PFSK-1 (cell line): Measurements from ENCODE around the gene PSRC1.

ENCODE experiments used
- FOXP2 ChIP-seq: optimal IDR thresholded peaks from 2 replicates; pipeline ENCODE3; 2011; ENCODE audit warnings: borderline replicate concordance, control low read depth, inconsistent platforms; ENCODE audit not compliant: insufficient read depth; ENCODE audit errors: extremely low read length, extremely low read depth
- POLR2AphosphoS5 ChIP-seq: IDR thresholded peaks from 2 replicates; pipeline ENCODE4 v1.6.1; 2012; ENCODE audit warnings: low read depth, mild to moderate bottlenecking, control low read depth, low read length, moderate library complexity
- SIN3A ChIP-seq: IDR thresholded peaks from 2 replicates; pipeline ENCODE4 v1.6.1; 2012; ENCODE audit warnings: mild to moderate bottlenecking, low read length, moderate library complexity, borderline replicate concordance; ENCODE audit not compliant: insufficient read depth
- TAF1 ChIP-seq: IDR thresholded peaks from 2 replicates; pipeline ENCODE4 v1.6.1; 2012; ENCODE audit warnings: low read length, control low read depth, borderline replicate concordance; ENCODE audit not compliant: insufficient read depth
- TF ChIP-seq, protein P1 (sequence below), 2 experiments: IDR thresholded peaks; 2 replicates each; pipeline versions ENCODE4 v1.6.1 to v1.8.0; 2011 to 2012; ENCODE audit warnings: low read depth in 2 of 2, low read length in 2 of 2, control low read depth in 1 of 2, inconsistent platforms in 1 of 2, mild to moderate bottlenecking in 1 of 2, moderate library complexity in 1 of 2; ENCODE audit not compliant: insufficient read depth in 1 of 2

Gene PSRC1

DNA sequence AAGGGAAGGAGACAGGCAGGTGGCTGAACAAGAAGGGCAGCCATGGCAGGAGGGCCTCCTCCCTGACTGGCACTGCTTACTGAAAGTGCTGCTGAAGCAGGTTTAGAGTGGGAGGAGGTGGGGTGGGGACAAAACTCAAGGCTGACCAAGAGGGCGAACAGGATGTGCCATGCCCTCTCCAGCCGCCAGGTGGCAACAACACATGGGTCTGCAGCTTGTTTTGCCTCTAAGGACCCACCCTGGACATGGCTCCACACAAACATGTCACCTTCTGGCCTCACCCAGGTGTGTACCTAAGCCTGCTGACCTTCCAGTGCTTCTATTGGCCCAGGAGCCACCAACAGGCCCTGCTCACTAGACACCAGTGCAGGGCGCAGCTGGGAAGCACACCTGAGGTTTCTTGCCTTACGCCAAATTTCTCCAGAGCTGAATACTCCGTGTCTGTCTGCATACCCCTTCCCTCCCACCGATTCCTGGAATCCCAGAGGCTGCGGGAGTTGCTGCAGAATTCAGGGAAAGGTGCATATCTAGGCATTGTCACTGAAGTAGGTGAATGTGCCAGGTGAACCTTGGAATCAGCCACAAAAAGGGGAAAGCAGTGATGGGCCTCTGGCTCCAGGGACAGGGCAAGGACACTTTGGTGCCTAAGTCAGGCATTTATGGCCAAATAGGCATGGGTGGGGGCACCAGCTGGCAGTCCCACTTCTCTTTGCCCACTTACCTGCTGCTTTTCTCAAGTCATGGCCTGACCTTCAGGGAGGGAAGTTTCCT is 5.3 kb downstream of the PSRC1 start:
- peak; percentile 80 for TF ChIP-seq FOXP2
- no peak for TF ChIP-seq SIN3A
- TF ChIP-seq POLR2AphosphoS5, result peak; percentile 39; the same call in 1 of the 2 replicates
- TF ChIP-seq TAF1, result 0 out of 2 replicates have a peak, but pooled peaks have one; percentile 7

DNA sequence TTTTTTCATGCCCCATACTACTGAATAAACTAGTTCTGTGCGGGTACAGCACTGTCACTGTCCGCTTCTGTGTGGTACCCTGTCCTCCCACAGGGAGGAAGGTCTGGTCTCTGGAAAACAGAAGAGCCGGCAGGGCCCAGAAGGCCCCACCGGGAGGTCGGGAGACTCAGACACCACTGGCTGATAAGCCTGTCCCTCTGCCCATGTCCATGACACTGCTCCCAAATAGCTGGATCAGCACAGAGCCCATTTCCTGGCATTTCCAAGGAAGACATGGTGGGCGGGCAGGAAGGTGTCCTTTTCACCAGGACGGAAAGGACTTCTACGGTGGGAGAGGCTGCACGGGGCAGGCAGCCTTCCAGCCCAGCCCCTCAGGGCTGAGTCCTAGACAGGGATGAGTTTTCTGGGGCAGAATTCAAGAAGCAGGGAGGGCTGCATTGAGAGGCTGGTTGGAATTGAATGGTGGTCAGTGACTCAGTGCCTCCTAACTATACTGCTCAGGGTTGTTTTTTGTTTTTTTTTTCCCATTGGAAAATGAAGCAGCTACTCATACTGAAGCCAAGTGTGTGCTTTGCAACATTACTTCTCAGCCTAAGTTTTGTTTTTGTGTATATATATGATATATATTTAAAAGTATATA is 7.1 kb downstream of the PSRC1 start:
- TF ChIP-seq POLR2AphosphoS5, result no peak
- no peak for TF ChIP-seq SIN3A
- TF ChIP-seq, protein P1, sequence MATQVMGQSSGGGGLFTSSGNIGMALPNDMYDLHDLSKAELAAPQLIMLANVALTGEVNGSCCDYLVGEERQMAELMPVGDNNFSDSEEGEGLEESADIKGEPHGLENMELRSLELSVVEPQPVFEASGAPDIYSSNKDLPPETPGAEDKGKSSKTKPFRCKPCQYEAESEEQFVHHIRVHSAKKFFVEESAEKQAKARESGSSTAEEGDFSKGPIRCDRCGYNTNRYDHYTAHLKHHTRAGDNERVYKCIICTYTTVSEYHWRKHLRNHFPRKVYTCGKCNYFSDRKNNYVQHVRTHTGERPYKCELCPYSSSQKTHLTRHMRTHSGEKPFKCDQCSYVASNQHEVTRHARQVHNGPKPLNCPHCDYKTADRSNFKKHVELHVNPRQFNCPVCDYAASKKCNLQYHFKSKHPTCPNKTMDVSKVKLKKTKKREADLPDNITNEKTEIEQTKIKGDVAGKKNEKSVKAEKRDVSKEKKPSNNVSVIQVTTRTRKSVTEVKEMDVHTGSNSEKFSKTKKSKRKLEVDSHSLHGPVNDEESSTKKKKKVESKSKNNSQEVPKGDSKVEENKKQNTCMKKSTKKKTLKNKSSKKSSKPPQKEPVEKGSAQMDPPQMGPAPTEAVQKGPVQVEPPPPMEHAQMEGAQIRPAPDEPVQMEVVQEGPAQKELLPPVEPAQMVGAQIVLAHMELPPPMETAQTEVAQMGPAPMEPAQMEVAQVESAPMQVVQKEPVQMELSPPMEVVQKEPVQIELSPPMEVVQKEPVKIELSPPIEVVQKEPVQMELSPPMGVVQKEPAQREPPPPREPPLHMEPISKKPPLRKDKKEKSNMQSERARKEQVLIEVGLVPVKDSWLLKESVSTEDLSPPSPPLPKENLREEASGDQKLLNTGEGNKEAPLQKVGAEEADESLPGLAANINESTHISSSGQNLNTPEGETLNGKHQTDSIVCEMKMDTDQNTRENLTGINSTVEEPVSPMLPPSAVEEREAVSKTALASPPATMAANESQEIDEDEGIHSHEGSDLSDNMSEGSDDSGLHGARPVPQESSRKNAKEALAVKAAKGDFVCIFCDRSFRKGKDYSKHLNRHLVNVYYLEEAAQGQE (IDR thresholded peaks at IDR 0.05; ENCODE audit: insufficient read depth in 1 of 2, low read depth in 2 of 2, low read length in 2 of 2), result no peak
- TF ChIP-seq TAF1, result no peak
- no peak for TF ChIP-seq FOXP2

DNA sequence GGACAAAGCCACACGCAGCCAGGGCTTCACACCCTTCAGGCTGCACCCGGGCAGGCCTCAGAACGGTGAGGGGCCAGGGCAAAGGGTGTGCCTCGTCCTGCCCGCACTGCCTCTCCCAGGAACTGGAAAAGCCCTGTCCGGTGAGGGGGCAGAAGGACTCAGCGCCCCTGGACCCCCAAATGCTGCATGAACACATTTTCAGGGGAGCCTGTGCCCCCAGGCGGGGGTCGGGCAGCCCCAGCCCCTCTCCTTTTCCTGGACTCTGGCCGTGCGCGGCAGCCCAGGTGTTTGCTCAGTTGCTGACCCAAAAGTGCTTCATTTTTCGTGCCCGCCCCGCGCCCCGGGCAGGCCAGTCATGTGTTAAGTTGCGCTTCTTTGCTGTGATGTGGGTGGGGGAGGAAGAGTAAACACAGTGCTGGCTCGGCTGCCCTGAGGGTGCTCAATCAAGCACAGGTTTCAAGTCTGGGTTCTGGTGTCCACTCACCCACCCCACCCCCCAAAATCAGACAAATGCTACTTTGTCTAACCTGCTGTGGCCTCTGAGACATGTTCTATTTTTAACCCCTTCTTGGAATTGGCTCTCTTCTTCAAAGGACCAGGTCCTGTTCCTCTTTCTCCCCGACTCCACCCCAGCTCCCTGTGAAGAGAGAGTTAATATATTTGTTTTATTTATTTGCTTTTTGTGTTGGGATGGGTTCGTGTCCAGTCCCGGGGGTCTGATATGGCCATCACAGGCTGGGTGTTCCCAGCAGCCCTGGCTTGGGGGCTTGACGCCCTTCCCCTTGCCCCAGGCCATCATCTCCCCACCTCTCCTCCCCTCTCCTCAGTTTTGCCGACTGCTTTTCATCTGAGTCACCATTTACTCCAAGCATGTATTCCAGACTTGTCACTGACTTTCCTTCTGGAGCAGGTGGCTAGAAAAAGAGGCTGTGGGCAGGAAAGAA is 8.1 kb downstream of the PSRC1 start:
- TF ChIP-seq SIN3A (no peak), TAF1 (no peak), FOXP2 (peak; percentile 82)

DNA sequence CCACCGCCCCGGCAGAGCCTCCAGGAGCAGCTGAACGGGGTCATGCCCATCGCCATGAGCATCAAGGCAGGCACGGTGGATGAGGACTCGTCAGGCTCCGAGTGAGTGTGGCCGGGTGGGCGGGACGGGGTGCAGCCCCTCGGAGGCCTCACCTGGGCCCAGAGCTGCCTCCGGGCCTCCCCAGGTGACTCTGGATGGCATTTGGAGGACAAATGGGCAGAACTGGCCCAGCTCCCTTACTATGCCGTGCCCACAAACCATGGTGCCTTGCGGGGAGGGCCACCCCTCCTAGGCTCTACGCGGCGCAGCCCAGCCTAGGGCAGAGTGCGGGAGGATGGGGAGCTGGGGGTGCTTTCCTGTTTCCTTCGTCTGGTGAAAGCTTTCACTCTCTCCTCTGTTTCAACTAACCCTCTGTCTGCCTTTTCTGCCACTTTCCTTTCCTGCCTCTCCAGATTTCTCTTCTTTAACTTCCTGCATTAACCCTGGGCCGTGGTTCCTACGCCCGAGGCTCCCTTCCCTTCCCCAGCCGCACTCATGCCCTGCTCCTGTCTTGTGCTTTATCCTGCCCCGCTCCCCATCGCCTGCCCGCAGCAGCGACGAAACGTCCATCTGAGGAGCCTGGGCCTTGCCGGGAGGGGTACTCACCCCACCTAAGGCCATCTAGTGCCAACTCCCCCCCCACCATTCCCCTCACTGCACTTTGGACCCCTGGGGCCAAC is 9.2 kb downstream of the PSRC1 start:
- TF ChIP-seq FOXP2, result no peak

DNA sequence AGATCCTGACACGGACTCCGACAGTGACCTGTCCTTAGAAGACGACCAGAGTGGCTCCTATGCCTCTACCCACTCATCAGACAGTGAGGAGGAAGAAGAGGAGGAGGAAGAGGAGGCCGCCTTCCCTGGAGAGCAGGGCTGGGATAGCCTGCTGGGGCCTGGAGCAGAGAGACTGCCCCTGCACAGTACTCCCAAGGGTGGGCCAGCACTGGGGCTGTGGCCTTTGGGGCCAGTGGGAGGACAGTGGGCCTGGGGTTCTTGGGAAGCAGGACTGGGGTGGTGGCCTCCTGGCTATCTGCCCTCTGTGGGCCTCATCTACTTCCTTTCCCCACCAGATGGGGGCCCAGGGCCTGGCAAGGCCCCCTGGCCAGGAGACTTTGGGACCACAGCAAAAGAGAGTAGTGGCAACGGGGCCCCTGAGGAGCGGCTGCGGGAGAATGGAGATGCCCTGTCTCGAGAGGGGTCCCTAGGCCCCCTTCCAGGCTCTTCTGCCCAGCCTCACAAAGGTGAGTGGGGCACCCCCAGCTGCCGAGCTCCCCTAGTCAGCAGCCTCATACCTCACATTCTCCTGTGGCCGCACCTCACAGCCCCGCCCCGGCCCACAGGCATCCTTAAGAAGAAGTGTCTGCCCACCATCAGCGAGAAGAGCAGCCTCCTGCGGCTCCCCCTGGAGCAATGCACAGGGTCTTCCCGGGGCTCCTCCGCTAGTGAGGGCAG is 10.0 kb downstream of the PSRC1 start:
- TF ChIP-seq, protein P1 (IDR thresholded peaks at IDR 0.05; ENCODE audit: insufficient read depth in 1 of 2, low read depth in 2 of 2, low read length in 2 of 2), result no peak
- TF ChIP-seq POLR2AphosphoS5 (no peak), TAF1 (no peak), SIN3A (no peak)

DNA sequence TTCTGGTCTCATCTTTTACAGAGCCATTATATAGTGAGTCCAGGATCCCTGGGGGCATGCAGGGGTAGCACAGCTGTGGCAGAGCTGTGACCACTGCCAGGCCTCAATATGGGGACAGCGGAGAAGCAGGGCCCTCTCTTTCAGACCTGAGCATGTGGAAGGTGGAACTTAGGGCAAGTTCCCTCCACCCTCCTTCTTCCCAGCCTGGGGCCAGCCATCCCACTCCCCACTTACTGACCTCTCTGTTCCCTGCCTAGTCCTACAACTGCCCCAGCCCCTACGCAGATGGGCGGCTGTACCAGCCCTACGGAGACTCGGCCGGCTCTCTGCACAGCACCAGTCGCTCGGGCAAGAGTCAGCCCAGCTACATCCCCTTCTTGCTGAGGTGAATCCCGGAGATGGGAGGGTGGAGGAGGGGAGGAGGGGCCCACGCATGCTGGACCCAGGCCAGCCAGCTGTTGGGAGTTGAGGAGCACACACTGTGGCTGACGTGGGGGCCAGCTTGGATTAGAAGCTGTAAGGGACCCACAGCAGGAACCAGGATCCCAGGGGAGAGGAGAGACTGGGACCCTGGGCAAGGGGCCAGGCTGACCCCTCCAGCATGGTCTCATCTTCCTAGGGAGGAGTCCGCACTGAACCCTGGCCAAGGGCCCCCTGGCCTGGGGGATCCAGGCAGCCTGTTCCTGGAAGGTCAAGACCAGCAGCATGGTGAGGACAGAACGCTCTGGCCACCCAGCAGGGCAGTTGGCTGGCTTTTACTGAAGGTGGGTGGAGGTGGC is 10.7 kb downstream of the PSRC1 start:
- TF ChIP-seq, protein P1 (IDR thresholded peaks at IDR 0.05; ENCODE audit: insufficient read depth in 1 of 2, low read depth in 2 of 2, low read length in 2 of 2), result no peak
- TF ChIP-seq FOXP2 (no peak), TAF1 (no peak), POLR2AphosphoS5 (no peak), SIN3A (no peak)
